Mucosa of gallbladder (tissue), 1 donor: ENCODE data around the gene SMARCD1. TPM values are rescaled to one million over a fixed set of nuclear protein-coding genes. Genes with fewer than 3 reads are reported as not detected.
"Not testable (repeated sequence)": the region's sequence is repeated elsewhere in the genome, so short reads cannot be mapped to it uniquely, and the experiment has no call there.

Experiments used
- DNase-seq: peaks from one replicate; pipeline ENCODE4 v3.0.0-alpha.2; 2020; ENCODE audit warnings: low spot score
- total RNA-seq: library from RNA; stranded (reverse); gene quantifications from one replicate; pipeline ENCODE4 v1.2.1, GENCODE V29; 2021
- donor health status: DM: no; HTN: no; CAD: no.

The SMARCD1 gene
- total RNA-seq, 1 donor from 2014 or later: 49.5 TPM

DNA sequence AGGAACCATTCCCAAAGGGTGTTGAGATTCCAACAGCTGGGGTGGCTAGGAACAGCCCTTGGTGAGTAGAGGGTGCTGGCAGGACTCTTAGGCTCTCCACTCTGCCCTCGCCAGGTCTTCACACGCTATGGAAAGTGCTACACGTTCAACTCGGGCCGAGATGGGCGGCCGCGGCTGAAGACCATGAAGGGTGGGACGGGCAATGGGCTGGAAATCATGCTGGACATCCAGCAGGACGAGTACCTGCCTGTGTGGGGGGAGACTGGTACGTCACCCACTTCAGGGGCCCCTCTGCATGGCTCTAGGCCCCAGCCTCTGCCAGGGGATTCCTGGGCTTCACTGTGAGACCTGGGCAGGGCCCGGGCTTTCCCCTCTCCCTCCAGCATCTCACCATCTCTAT, 8.0 kb upstream of the SMARCD1 start:
- no peak for DNase-seq

- no peak for DNase-seq
Measured at GRCh38 chr12:50078281-50078680, 6.9 kb upstream of the SMARCD1 start.

GRCh38 chr12:50079771-50080170, 5.4 kb upstream of the SMARCD1 start:
- no peak for DNase-seq

GRCh38 chr12:50081096-50081808, 3.9 kb upstream of the SMARCD1 start:
- DNase-seq: no peak

DNA sequence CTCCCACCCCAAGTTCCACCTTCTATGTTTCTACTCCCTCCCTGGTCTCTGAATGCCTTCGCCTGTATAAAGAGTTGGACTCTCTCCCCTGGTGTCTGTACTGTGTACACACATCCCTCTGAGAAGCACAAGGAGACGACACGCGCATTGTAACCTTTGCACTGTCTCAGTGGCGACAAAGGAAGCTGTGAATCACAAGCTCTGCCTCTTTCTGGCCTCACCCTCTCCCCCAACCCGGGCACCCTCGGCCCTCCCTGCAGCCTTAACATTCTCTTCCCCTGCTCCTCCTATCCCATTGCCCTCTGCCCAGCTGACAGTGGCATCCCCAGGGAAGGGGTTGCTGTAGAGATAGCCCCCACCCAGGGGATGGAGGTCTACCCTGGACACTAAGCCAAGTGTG, 2.5 kb upstream of the SMARCD1 start:
- DNase-seq: peak; percentile 54

DNA sequence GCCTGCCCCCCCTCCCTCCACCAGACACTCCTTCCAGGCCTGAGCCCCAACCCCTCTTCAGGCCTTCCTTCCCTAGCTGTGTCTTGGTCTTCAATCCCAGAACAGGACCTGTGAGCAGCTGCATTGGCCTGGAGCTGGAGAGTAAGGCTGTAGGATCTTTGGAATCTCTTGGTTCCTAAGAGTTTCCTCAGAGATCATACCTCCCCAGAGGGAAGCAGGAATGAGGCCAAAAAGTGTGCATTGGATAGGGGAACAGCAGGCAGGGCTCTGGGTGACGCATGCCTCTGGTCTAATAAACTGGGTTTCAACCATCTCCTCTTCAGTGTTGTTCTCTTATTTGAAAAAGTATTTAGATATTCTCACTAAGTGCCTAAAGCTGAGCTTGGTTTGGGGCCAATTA, 1.8 kb upstream of the SMARCD1 start:
- DNase-seq: no peak

DNA sequence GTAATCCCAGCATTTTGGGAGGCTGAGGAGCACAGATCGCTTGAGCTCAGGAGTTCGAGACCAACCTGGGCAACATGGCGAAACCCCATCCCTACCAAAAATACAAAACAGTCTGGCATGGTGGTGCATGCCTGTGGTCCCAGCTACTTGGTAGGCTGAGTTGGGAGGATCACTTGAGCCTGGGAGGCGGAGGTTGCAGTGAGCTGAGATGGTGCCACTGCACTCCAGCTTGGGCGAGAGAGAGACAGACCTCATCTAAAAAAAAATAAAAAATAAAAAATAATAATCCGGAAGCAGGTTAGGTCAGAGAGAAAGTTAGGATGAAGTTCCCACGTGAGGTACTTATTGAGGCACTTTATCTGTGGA, 750 bp upstream of the SMARCD1 start:
- DNase-seq: not testable (repeated sequence)

GRCh38 chr12:50085615-50086072, 502 bp downstream of the SMARCD1 start:
- DNase-seq: no peak

GRCh38 chr12:50086148-50086547, 1.0 kb downstream of the SMARCD1 start:
- no peak for DNase-seq

- no peak for DNase-seq
Measured at GRCh38 chr12:50087151-50087550, 2.0 kb downstream of the SMARCD1 start.

DNA sequence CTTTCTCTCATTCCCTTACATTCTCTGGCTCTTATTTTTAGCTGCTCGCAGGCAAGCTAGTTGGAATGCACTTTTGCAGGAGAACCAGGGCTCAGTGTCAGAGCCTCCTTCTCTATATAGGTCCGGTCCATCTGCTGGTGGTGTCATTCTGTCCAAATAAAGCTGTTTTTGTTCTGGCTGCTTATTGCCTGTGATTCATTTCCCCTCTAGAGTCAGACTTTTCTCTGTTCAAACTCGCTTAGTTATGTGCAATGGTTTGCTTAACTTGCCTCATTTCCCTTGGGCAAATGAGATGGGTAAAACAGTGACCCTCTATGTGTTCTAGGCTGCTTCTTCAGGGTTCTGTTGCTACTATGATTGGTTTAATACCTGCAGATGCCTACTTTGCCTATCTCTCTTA, 2.9 kb downstream of the SMARCD1 start:
- no peak for DNase-seq

DNA sequence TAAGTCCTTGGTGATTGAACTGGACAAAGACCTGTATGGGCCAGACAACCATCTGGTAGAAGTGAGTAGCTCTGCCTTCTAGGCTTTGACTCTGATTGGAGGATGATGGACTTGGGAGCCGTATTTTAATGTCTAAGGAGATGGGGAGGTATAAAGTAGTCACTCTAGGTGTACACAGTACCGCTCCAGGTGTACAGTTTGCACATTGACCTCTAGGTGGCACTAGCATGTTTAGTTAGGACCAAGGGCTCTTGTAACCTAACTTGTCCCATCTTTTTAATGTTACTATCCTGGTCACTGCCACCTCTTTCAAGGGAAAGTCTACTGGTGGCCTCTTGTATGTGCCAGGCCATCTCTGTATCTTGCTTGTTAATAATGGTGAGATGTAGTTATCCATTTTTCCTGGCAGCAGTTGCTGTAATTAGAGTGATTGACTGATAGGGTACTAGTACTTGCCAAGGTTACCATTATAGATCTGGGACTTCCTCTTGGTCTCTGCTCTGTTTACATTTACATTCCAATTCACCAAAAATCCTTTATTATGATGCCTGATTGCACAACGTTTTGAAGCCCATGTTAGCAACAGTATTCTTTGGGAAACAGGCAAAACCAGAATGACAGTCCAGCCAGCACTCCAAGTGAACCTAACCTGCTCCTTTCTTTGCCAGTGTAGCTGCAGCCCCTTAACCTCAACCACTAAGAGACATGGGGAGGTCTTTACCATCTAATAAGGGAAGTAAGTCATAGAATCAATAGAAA, 3.6 kb downstream of the SMARCD1 start:
- DNase-seq: peak; percentile 59

- DNase-seq: no peak
Measured at GRCh38 chr12:50089730-50090129, 4.6 kb downstream of the SMARCD1 start.

GRCh38 chr12:50090391-50090790, 5.2 kb downstream of the SMARCD1 start:
- no peak for DNase-seq

DNA sequence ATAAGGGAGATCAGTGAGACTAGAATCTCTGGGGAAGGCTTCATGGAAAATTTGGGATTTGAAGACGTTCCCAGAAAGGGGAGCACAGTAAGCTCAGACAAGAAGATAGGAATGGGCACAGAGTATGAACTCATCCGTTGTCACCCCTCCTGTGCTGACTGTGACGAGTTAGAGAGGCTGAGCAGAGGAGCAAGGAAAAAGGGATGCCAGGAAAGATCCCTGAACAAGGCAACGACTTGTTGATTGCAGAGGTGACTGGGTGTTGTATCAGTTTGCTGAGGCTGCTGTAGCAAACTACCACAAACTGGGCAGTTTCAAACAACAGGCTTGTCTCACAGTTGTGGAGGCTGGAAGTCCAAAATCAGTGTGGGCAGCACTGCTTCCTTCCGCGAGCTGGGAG, 12.8 kb downstream of the SMARCD1 start:
- no peak for DNase-seq

DNA sequence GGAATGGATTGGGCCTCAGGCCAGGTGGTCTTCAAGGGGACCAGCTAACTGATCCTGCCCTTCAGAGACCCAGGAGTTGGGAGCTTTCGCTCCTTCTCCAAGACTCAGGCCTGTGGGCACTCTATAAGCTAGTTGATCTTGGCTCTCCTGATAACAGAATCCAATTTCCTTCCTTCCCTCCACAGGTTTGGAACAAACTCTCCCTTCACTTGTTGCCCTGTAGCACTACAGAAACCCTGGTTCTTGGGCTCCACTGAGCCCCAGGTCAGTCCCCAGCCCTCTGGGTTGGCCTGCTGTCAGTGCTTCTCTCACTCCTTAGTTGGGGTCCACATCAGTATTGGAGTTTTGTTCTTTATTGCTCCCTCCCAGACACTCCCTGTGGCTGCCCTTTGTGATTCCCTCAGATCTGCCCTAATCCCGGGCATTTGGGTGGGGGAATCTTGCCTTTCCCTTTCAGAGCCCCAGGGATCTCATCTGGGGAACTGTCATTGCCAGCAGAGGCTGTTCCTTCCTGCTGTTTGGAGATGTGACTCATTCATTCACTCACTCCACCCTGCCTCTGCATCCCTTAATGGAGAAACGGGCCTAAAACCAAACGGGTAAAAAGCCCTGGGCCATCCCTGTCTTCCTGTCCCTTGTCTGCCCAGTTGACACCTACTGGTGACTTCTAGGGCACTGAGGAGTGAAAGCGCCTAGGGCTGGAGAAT, 14.3 kb downstream of the SMARCD1 start:
- DNase-seq: no peak

DNA sequence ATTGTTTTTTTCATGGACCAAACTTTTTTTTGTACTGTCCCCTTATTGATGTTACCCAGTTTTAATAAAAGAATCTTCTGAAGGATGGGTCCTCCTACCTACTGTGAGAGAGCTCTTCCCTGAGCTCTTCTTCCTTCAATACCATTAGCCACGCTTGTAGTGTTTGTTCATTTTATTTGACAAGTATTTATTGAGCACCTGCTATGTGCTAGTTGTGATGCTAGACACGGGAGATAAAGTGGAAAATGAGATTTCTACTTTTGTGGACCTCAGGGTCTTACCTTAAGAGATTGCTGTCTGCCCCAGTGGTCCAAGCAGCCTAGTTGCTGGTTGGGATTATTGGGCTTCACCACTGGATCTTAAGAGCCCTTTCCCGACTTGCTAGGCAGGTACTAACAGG, 15.4 kb downstream of the SMARCD1 start:
- no peak for DNase-seq

DNA sequence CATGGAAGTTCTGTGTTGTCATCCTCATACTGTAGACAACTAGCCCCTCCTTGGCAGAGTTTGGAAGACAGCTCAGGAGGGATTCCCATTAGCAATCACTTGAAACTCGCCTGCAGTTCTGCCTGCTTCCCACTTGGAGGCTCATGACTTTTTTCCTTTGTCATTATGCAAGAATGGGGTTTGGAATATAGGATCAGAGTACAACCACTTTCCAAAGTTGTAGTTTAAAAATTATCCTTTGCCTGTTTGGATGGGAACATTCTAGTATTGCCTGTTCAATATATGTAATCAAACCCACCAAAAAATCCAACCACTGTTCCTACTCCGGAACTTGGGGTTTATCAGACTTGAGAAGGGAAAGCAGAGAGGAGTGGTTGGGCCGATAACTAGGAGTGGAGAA, 16.5 kb downstream of the SMARCD1 start:
- DNase-seq: no peak

DNA sequence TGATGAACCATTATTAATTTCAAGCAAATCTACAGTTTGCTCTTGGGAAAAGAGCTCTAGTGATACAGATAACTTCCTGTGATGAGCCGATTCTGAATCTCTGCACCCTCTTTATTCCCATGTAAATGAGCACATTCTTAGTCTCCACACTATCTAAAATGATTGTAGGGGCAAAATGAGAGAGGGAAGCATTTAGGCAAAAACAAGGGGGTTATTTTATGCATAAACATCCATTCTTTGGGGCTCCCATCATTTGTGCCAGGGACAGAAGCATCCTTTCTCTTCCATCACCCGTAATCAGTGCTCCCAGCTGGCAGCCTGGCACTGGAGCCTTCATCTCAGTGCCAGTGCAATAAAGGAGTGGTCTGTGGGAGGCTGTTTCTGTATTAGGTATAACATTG, 17.0 kb downstream of the SMARCD1 start:
- no peak for DNase-seq

DNA sequence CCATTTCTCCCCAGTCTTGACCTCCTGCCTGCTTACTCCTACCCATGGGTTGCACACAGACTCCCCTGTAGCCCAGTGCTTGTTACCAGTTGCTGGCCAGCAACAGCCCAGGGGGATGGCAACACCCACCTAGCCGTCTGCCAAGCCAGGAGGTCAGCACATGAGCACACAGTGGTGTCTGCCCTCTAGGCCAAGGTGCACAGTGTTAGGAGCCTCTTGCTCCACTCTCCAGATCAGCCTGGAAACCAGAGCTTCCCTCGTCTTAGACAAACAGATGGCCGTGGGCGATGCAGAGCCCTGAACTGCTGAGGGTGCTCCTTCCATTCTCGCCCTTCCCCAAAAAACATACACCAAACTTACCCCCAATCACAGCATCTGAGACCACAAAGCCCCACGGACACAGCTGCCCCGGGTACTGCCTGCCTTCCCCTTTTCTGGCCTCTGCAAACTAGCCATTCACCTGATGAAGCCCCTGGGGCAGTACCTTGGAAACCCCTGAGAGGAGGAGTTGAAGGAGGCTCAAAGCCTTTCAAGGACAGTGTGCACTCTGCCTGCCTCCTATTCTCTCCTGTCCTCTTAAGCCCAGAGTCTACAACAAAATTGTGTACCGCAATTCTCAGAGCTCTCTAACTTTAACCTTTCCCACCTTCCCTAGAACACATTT, 17.6 kb downstream of the SMARCD1 start:
- DNase-seq: no peak

DNA sequence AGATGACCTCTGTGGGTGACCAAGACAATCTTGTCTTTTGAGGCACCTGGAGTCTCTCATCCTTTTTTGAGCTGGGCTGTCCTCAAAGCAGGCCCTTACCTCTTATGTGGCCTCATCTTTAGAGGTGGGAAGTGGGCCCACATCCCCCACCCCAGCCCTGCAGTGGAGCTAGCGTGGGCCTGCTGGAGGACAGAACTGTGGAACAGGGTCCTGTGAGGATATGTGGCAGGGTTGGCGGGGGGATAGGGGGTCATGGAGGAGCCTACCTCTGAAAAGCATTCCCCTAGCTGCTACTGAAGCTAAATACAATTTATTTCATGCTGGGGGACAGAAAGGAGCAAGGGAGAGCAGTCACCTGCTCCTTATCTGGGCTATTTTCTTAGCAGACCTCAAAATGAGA, 18.2 kb downstream of the SMARCD1 start:
- DNase-seq: no peak

DNA sequence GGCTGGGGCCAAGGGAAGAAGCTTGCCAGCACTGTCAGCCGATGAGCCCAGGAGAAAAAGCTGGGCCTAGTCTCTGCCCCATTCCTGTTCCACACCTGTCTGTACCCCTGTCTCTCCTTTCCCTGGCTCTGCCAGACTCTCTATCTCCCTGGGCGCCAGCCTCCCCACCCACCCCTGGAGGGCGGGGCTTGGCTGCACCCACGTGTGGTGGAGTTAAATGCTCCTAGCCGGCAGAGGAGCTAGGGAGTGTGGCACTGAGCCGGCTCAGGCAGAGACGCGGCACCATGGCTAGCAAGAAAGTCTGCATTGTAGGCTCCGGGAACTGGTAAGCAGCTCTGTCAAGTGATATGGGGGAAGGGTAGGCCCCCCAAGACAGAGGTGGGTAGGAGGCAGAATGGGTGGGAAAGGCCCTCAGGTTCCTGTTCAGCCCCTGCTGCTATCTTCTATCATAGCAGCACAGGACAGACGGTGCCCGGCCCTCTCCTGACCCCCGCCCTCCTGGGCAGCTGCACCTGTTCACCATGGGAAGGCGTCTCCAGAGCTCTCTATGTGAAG, 18.7 kb downstream of the SMARCD1 start, which contains the start of gene GPD1:
GPD1 (plus strand) TSS at position 242 of the 555 bp plus-strand sequence; CDS start at position 285, 43 bp downstream.
- peak; percentile 72 for DNase-seq
